Neural progenitor cell (in vitro differentiated cells): Measurements from ENCODE around the gene ACKR4. TPM values are rescaled to one million over a fixed set of nuclear protein-coding genes. Genes with fewer than 3 reads are reported as not detected.

Experiments used
- DNase-seq: peaks from one replicate; pipeline ENCODE4 v3.0.0-alpha.2; 2016; ENCODE audit warnings: low spot score
- H2AFZ ChIP-seq: fragments of 200-600 bp; sonication (generic); replicated peaks from 2 replicates; pipeline ENCODE4 v1.6.1; 2016; ENCODE audit warnings: antibody characterized with exemption
- H3F3A ChIP-seq: fragments of 200-600 bp; sonication (generic); 2 replicates; pipeline ENCODE4 v1.6.1; 2016; ENCODE audit warnings: antibody characterized with exemption, low read depth
- H3K27ac ChIP-seq: fragments of 200-600 bp; sonication (generic); 2 replicates; pipeline ENCODE4 v1.5.1; 2016; ENCODE audit warnings: mild to moderate bottlenecking
- H3K27me3 ChIP-seq: fragments of 200-600 bp; sonication (generic); 2 replicates; pipeline ENCODE4 v1.6.1; 2016; ENCODE audit warnings: mild to moderate bottlenecking, moderate library complexity
- H3K36me3 ChIP-seq: fragments of 200-600 bp; sonication (generic); 2 replicates; pipeline ENCODE4 v1.5.1; 2016
- H3K4me1 ChIP-seq: fragments of 200-600 bp; sonication (generic); 2 replicates; pipeline ENCODE4 v1.6.1; 2016; ENCODE audit warnings: mixed run types
- H3K4me2 ChIP-seq: fragments of 200-600 bp; sonication (generic); 2 replicates; pipeline ENCODE4 v1.6.1; 2016
- H3K4me3 ChIP-seq: fragments of 200-600 bp; sonication (generic); 2 replicates; pipeline ENCODE4 v1.5.1; 2016
- H3K79me2 ChIP-seq: fragments of 200-600 bp; sonication (generic); 2 replicates; pipeline ENCODE4 v1.6.1; 2016; ENCODE audit warnings: low read depth
- H3K9ac ChIP-seq: fragments of 200-600 bp; sonication (generic); 2 replicates; pipeline ENCODE4 v1.6.1; 2016
- H3K9me3 ChIP-seq: fragments of 200-600 bp; sonication (generic); 2 replicates; pipeline ENCODE4 v1.5.1; 2016; ENCODE audit warnings: low read depth
- H4K20me1 ChIP-seq: fragments of 200-600 bp; sonication (generic); 2 replicates; pipeline ENCODE4 v1.6.1; 2016; ENCODE audit warnings: low read depth
- H3K27ac Mint-ChIP-seq: 3 replicates; pipeline ENCODE4 v1.8.0; 2021; ENCODE audit warnings: mixed read lengths
- H3K27me3 Mint-ChIP-seq: 2 replicates; pipeline ENCODE4 v1.8.0; 2022; ENCODE audit warnings: low read depth, mild to moderate bottlenecking, inconsistent platforms, moderate library complexity, mixed read lengths; ENCODE audit not compliant: insufficient read depth
- H3K36me3 Mint-ChIP-seq: 3 replicates; pipeline ENCODE4 v1.8.0; 2021; ENCODE audit warnings: mixed read lengths
- H3K4me1 Mint-ChIP-seq: 3 replicates; pipeline ENCODE4 v1.8.0; 2021; ENCODE audit warnings: mixed read lengths
- H3K4me3 Mint-ChIP-seq: 3 replicates; pipeline ENCODE4 v1.8.0; 2021; ENCODE audit warnings: mild to moderate bottlenecking, moderate library complexity, mixed read lengths
- H3K9me3 Mint-ChIP-seq: 3 replicates; pipeline ENCODE4 v1.8.0; 2020; ENCODE audit warnings: mixed read lengths
- CTCF ChIP-seq: fragments of 200-600 bp; sonication (generic); IDR thresholded peaks from 2 replicates; pipeline ENCODE4 v1.5.1; 2017; ENCODE audit warnings: antibody characterized with exemption, mild to moderate bottlenecking
- EZH2 ChIP-seq: fragments of 200-600 bp; sonication (generic); IDR thresholded peaks from 2 replicates; pipeline ENCODE4 v1.6.1; 2017; ENCODE audit warnings: antibody characterized with exemption, mild to moderate bottlenecking, moderate library complexity
- EZH2phosphoT487 ChIP-seq: fragments of 200-600 bp; sonication (generic); IDR thresholded peaks from 2 replicates; pipeline ENCODE4 v1.6.1; 2017; ENCODE audit warnings: antibody characterized with exemption
- total RNA-seq: library from RNA; depleted of rRNA; stranded (reverse); fragments of >200 nt; gene quantifications from 2 replicates; pipeline ENCODE4 v1.2.3, GENCODE V29; 2015; ENCODE audit warnings: low replicate concordance

ACKR4 gene
- total RNA-seq, 1 donor from 2014 or later = not detected

- TF ChIP-seq EZH2 (no peak), CTCF (no peak), EZH2phosphoT487 (no peak)
- H3K9ac ChIP-seq = no peak overlapping the region
- H2AFZ ChIP-seq = no peak overlapping the region
- H4K20me1 ChIP-seq = no peaks in the 10 kb centered on the region
- Mint-ChIP-seq H3K4me3 (no peak overlapping the region), H3K36me3 (peaks cover 6% of the 10 kb centered on the region), H3K27ac (no peak overlapping the region), H3K4me1 (no peaks in the 10 kb centered on the region), H3K9me3 (no peaks in the 10 kb centered on the region), H3K27me3 (no peaks in the 10 kb centered on the region)
- no peaks in the 10 kb centered on the region for H3K9me3 ChIP-seq
- H3K4me1 ChIP-seq = no peaks in the 10 kb centered on the region
- no peaks in the 10 kb centered on the region for H3K27me3 ChIP-seq
- peaks cover 13% of the 10 kb centered on the region for H3K36me3 ChIP-seq
- no peak overlapping the region for H3K4me2 ChIP-seq
- DNase-seq = no peak
- no peaks in the 10 kb centered on the region for H3K79me2 ChIP-seq
- H3F3A ChIP-seq = no peaks in the 10 kb centered on the region
- H3K4me3 ChIP-seq = no peak overlapping the region
- no peak overlapping the region for H3K27ac ChIP-seq
These were observed 29.9 kb downstream of the ACKR4 start for GRCh38 chr3:132626955-132627354.

- no peaks in the 10 kb centered on the region for H3F3A ChIP-seq
- no peaks in the 10 kb centered on the region for H3K79me2 ChIP-seq
- Mint-ChIP-seq H3K4me3 (no peak overlapping the region), H3K27ac (no peak overlapping the region), H3K27me3 (no peaks in the 10 kb centered on the region), H3K4me1 (no peaks in the 10 kb centered on the region), H3K36me3 (peaks cover 6% of the 10 kb centered on the region), H3K9me3 (no peaks in the 10 kb centered on the region)
- DNase-seq = no peak
- no peaks in the 10 kb centered on the region for H3K27me3 ChIP-seq
- no peak overlapping the region for H3K27ac ChIP-seq
- TF ChIP-seq EZH2phosphoT487 (no peak), EZH2 (no peak), CTCF (no peak)
- H2AFZ ChIP-seq = no peak overlapping the region
- no peaks in the 10 kb centered on the region for H3K4me1 ChIP-seq
- no peaks in the 10 kb centered on the region for H4K20me1 ChIP-seq
- no peak overlapping the region for H3K4me3 ChIP-seq
- H3K4me2 ChIP-seq = no peak overlapping the region
- peaks cover 13% of the 10 kb centered on the region for H3K36me3 ChIP-seq
- no peak overlapping the region for H3K9ac ChIP-seq
- H3K9me3 ChIP-seq = no peaks in the 10 kb centered on the region
These were observed 31.1 kb downstream of the ACKR4 start for GRCh38 chr3:132628157-132628556.

- Mint-ChIP-seq H3K27ac (no peak overlapping the region), H3K4me3 (no peak overlapping the region), H3K4me1 (no peaks in the 10 kb centered on the region), H3K27me3 (no peaks in the 10 kb centered on the region), H3K9me3 (no peaks in the 10 kb centered on the region), H3K36me3 (peaks cover 6% of the 10 kb centered on the region)
- Histone ChIP-seq H3K4me1 (no peaks in the 10 kb centered on the region), H3K27me3 (no peaks in the 10 kb centered on the region), H2AFZ (no peak overlapping the region), H4K20me1 (no peaks in the 10 kb centered on the region), H3K27ac (no peak overlapping the region), H3K9me3 (no peaks in the 10 kb centered on the region), H3K79me2 (no peaks in the 10 kb centered on the region), H3K4me2 (no peak overlapping the region), H3F3A (no peaks in the 10 kb centered on the region), H3K36me3 (peaks cover 10% of the 10 kb centered on the region), H3K9ac (no peak overlapping the region), H3K4me3 (no peak overlapping the region)
- no peak for DNase-seq
- TF ChIP-seq CTCF (no peak), EZH2 (no peak), EZH2phosphoT487 (no peak)
These were observed 32.9 kb downstream of the ACKR4 start for GRCh38 chr3:132629928-132630327.
